Measurements from ENCODE around the gene SYNJ2. TPM values are rescaled to one million over a fixed set of nuclear protein-coding genes. Genes with fewer than 3 reads are reported as not detected.
A peak's percentile ranks its signal among the peaks of the same experiment; 100 is the strongest.

The SYNJ2 gene
- total RNA-seq, 1 donor from 2014 or later = 8.3 TPM

- no peaks in the 10 kb centered on the region for H3K4me1 ChIP-seq
- TF ChIP-seq CTCF (IDR thresholded peaks at IDR 0.05) = no peak
- no peak for TF ChIP-seq POLR2AphosphoS5 (IDR thresholded peaks at IDR 0.05; ENCODE audit: insufficient read depth in 1 of 2, low read depth in 1 of 2)
- TF ChIP-seq POLR2A (IDR thresholded peaks at IDR 0.05) = no peak
- H3K36me3 ChIP-seq = peaks cover 4 to 71% of the 10 kb centered on the region in 2 donors
- no peak overlapping the region for H3K4me3 ChIP-seq
- H3K27me3 ChIP-seq = no peaks in the 10 kb centered on the region
- no peaks in the 10 kb centered on the region for H3K9me3 ChIP-seq
- intact Hi-C loops (cut with DNase I) = no loop called here
- DNase-seq (ENCODE audit: extremely low spot score in 2 of 2) = peak in 1 of 2 donors; percentile 60
- no peak overlapping the region for H3K27ac ChIP-seq
Measured at GRCh38 chr6:157941101-157941863, 40.4 kb upstream of the SYNJ2 start.

GRCh38 chr6:157942351-157942750, 39.3 kb upstream of the SYNJ2 start:
- intact Hi-C loops (cut with DNase I) = no loop called here
- no peak for TF ChIP-seq POLR2AphosphoS5 (IDR thresholded peaks at IDR 0.05; ENCODE audit: insufficient read depth in 1 of 2, low read depth in 1 of 2)
- Histone ChIP-seq H3K27me3 (no peaks in the 10 kb centered on the region), H3K9me3 (no peaks in the 10 kb centered on the region), H3K4me1 (no peaks in the 10 kb centered on the region), H3K4me3 (no peak overlapping the region), H3K27ac (no peak overlapping the region), H3K36me3 (peaks cover 4 to 62% of the 10 kb centered on the region in 2 donors)
- peak in 1 of 2 donors; percentile 65 for DNase-seq (ENCODE audit: extremely low spot score in 2 of 2)

GRCh38 chr6:157943249-157943963, 38.3 kb upstream of the SYNJ2 start:
- intact Hi-C loops (cut with DNase I) = no loop called here
- Histone ChIP-seq H3K27ac (no peak overlapping the region), H3K36me3 (peaks cover 4 to 52% of the 10 kb centered on the region in 2 donors), H3K4me1 (no peaks in the 10 kb centered on the region), H3K9me3 (no peaks in the 10 kb centered on the region), H3K4me3 (no peak overlapping the region), H3K27me3 (no peaks in the 10 kb centered on the region)
- peak in 1 of 2 donors; percentile 77 for DNase-seq (ENCODE audit: extremely low spot score in 2 of 2)
- no peak for TF ChIP-seq POLR2AphosphoS5 (IDR thresholded peaks at IDR 0.05; ENCODE audit: insufficient read depth in 1 of 2, low read depth in 1 of 2)
- no peak for TF ChIP-seq POLR2A (IDR thresholded peaks at IDR 0.05)
- no peak for TF ChIP-seq CTCF (IDR thresholded peaks at IDR 0.05)

GRCh38 chr6:157943964-157944283, 37.7 kb upstream of the SYNJ2 start:
- intact Hi-C loops (cut with DNase I) = no loop called here
- TF ChIP-seq POLR2A (IDR thresholded peaks at IDR 0.05) (no peak), CTCF (IDR thresholded peaks at IDR 0.05) (no peak), POLR2AphosphoS5 (IDR thresholded peaks at IDR 0.05; ENCODE audit: insufficient read depth in 1 of 2, low read depth in 1 of 2) (no peak)
- Histone ChIP-seq H3K27ac (no peak overlapping the region), H3K36me3 (peaks cover under 1 to 46% of the 10 kb centered on the region in 2 donors), H3K27me3 (no peaks in the 10 kb centered on the region), H3K9me3 (no peaks in the 10 kb centered on the region), H3K4me1 (no peaks in the 10 kb centered on the region), H3K4me3 (no peak overlapping the region)
- DNase-seq (ENCODE audit: extremely low spot score in 2 of 2) = no peak

GRCh38 chr6:157944983-157945931, 36.4 kb upstream of the SYNJ2 start:
- Histone ChIP-seq H3K36me3 (peaks cover 0 to 35% of the 10 kb centered on the region in 2 donors), H3K4me1 (no peaks in the 10 kb centered on the region), H3K27ac (no peak overlapping the region), H3K27me3 (no peaks in the 10 kb centered on the region), H3K9me3 (peaks cover 9% of the 10 kb centered on the region), H3K4me3 (no peak overlapping the region)
- TF ChIP-seq CTCF (IDR thresholded peaks at IDR 0.05) (no peak), POLR2A (IDR thresholded peaks at IDR 0.05) (no peak), POLR2AphosphoS5 (IDR thresholded peaks at IDR 0.05; ENCODE audit: insufficient read depth in 1 of 2, low read depth in 1 of 2) (no peak)
- intact Hi-C loops (cut with DNase I) = no loop called here
- peak in 1 of 2 donors; percentile 85 for DNase-seq (ENCODE audit: extremely low spot score in 2 of 2)
